Osteocyte (in vitro differentiated cells): Measurements from ENCODE around the gene BSN. TPM values are rescaled to one million over a fixed set of nuclear protein-coding genes. Genes with fewer than 3 reads are reported as not detected.

Experiments
- DNase-seq: peaks from one replicate; pipeline ENCODE4 v3.0.0; 2021; ENCODE audit warnings: mixed read lengths; ENCODE audit not compliant: unreplicated experiment; ENCODE audit errors: extremely low spot score
- H3K27ac Mint-ChIP-seq: one replicate; pipeline ENCODE4 v1.8.0; 2021; ENCODE audit warnings: mild to moderate bottlenecking, mixed read lengths; ENCODE audit not compliant: unreplicated experiment
- H3K27me3 Mint-ChIP-seq: one replicate; pipeline ENCODE4 v1.8.0; 2021; ENCODE audit warnings: mixed read lengths; ENCODE audit not compliant: unreplicated experiment
- H3K36me3 Mint-ChIP-seq: one replicate; pipeline ENCODE4 v1.8.0; 2021; ENCODE audit warnings: mixed read lengths; ENCODE audit not compliant: unreplicated experiment
- H3K4me1 Mint-ChIP-seq: one replicate; pipeline ENCODE4 v1.8.0; 2021; ENCODE audit warnings: mixed read lengths; ENCODE audit not compliant: unreplicated experiment
- H3K4me3 Mint-ChIP-seq: one replicate; pipeline ENCODE4 v1.8.0; 2021; ENCODE audit warnings: mild to moderate bottlenecking, moderate library complexity, mixed read lengths; ENCODE audit not compliant: unreplicated experiment
- H3K9me3 Mint-ChIP-seq: one replicate; pipeline ENCODE4 v1.8.0; 2021; ENCODE audit warnings: mixed read lengths; ENCODE audit not compliant: unreplicated experiment
- total RNA-seq: library from RNA; stranded (reverse); gene quantifications from 2 replicates; pipeline ENCODE4 v1.2.1, GENCODE V29; 2021
- TF ChIP-seq, protein P1 (sequence below): fragments of 200-600 bp; sonication (generic); IDR thresholded peaks from 2 replicates; pipeline ENCODE4 v1.5.0; 2021; ENCODE audit warnings: antibody characterized with exemption, mild to moderate bottlenecking, moderate library complexity

Gene BSN
- total RNA-seq, 1 donor from 2014 or later, result 0.64 TPM

DNA sequence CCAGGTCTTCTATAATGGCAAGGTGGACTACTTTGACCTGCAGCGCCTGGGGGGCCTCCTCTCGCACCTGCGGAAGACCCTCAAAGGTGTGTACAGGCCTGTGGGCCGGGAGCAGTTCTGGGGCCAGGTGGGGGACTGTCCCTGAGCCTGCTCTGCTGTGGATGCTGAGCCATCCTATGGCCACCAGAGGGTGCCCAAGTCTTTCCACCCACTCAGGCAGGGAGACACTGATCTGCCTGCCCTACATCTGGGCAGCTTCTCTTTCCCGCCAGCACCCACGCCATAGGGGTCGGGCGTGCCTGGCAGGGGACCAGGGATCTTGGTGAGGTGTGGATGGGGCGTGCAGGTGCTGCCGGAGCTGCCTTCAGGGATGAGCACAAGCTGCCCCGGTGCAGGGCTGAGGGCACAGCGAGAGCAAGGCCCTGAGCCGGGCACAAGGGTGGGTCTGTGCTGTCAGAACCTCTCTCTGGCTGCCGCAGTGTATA lies 149.2 kb downstream of the BSN start:
- H3K9me3 Mint-ChIP-seq, result no peaks in the 10 kb centered on the region
- H3K4me3 Mint-ChIP-seq, result no peak overlapping the region
- H3K4me1 Mint-ChIP-seq, result peaks cover 5% of the 10 kb centered on the region
- H3K27ac Mint-ChIP-seq, result no peak overlapping the region
- TF ChIP-seq, protein P1, sequence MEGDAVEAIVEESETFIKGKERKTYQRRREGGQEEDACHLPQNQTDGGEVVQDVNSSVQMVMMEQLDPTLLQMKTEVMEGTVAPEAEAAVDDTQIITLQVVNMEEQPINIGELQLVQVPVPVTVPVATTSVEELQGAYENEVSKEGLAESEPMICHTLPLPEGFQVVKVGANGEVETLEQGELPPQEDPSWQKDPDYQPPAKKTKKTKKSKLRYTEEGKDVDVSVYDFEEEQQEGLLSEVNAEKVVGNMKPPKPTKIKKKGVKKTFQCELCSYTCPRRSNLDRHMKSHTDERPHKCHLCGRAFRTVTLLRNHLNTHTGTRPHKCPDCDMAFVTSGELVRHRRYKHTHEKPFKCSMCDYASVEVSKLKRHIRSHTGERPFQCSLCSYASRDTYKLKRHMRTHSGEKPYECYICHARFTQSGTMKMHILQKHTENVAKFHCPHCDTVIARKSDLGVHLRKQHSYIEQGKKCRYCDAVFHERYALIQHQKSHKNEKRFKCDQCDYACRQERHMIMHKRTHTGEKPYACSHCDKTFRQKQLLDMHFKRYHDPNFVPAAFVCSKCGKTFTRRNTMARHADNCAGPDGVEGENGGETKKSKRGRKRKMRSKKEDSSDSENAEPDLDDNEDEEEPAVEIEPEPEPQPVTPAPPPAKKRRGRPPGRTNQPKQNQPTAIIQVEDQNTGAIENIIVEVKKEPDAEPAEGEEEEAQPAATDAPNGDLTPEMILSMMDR, result peak; percentile 84
- H3K27me3 Mint-ChIP-seq, result no peaks in the 10 kb centered on the region
- DNase-seq, result no peak
- peaks cover 10% of the 10 kb centered on the region for H3K36me3 Mint-ChIP-seq

DNA sequence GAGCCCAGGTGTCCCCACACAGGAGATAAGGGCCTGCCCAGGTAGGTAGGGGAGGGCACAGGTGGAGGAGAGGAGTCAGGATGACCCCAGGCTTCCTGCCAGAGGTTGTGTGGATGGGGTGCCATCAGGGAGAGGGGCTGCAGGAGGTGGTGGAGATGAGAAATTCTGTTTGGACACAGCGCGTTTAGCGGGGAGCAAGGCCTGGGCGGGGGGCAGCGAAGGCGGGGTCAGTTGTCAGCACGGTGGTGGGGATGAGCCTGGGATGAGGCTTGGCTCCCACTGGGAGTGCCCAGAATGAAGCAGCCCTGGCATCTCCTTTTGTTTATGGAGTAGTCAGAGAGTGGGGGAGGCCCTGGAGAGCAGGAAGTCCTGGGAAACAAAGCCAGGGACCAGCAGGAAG lies 149.7 kb downstream of the BSN start:
- no peak overlapping the region for H3K4me3 Mint-ChIP-seq
- no peaks in the 10 kb centered on the region for H3K9me3 Mint-ChIP-seq
- peaks cover 3% of the 10 kb centered on the region for H3K4me1 Mint-ChIP-seq
- peaks cover 8% of the 10 kb centered on the region for H3K36me3 Mint-ChIP-seq
- TF ChIP-seq, protein P1, result no peak
- H3K27me3 Mint-ChIP-seq, result no peaks in the 10 kb centered on the region
- no peak for DNase-seq
- no peak overlapping the region for H3K27ac Mint-ChIP-seq

DNA sequence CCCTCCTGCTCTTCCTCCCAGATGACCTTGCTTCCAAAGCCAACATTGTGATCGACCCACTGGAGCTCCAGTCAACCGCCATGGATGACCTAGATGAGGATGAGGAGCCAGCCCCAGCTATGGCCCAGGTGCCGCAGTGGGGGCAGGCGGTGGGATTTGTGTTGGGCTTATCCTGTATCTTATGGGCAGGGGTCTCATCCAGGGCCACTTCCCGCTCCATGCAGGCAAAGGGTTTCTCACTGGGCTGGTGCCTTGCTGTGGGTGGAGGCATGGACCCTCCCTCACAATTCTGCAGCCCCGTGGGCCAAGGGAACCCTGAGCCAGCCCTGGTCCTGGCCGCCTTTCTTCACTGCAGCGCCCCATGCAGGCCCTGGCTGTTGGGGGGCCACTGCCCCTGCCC lies 150.4 kb downstream of the BSN start:
- no peak overlapping the region for H3K4me3 Mint-ChIP-seq
- TF ChIP-seq, protein P1, result no peak
- no peak overlapping the region for H3K27ac Mint-ChIP-seq
- no peaks in the 10 kb centered on the region for H3K4me1 Mint-ChIP-seq
- peaks cover 7% of the 10 kb centered on the region for H3K36me3 Mint-ChIP-seq
- no peak for DNase-seq
- no peaks in the 10 kb centered on the region for H3K9me3 Mint-ChIP-seq
- H3K27me3 Mint-ChIP-seq, result no peaks in the 10 kb centered on the region

DNA sequence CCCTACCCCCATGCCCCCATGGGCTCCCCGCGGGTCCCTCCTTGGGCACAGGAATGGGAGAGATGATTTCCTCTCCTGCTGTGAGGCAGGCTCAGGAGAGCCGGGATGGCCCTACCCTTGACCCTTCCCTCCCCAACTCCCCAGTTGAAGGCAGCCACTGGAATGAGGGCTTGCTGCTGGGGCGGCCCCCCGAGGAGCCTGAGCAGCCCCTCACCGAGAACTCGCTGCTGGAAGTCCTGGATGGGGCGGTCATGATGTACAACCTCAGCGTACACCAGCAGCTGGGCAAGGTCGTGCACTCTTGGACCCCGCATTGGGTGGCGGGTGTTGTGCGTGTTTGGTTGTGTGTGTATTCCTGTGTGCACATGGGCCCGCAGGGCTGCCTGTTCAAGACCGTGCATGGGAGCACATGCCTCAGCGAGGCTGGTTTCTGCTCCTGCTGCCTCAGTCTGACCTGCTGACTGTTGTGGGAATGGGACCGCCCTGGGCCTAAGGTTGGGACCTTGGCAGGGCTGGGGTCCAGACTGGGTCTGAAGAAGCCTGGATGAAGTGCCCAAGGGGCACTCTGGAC lies 151.2 kb downstream of the BSN start:
- Mint-ChIP-seq H3K36me3 (peaks cover 6% of the 10 kb centered on the region), H3K27me3 (no peaks in the 10 kb centered on the region), H3K27ac (no peak overlapping the region), H3K4me3 (no peak overlapping the region), H3K9me3 (no peaks in the 10 kb centered on the region), H3K4me1 (no peaks in the 10 kb centered on the region)
- DNase-seq, result no peak
- TF ChIP-seq, protein P1, result no peak

DNA sequence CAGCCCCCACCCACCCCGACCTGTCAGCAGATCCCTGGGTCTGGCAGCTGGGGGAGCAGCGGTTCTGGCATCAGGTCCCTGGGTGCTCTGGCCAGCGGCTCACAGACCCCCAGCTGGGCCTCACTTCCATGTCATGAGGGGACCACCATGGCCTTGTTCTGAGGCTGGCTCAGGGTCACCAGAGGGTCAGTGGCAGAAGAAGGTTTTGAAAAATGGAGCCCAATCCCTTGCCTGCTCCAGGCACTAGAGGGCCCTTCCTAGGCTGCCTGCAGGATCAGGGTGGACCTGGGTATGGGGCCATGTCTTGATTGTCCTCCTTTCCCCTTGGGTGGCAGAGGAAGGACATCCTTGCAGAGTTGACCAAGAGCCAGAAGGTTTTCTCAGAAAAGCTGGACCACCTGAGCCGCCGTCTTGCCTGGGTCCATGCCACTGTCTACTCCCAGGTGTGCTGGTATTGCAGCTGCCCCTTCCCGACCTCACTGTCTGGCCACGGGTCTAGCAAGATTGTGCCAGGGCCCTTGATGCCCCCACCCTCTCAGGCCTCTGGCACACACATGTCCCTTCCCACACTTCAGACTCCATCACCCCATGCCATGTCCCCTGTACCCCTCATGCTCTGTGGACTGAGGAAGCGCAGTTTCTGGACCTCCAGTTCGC lies 152.3 kb downstream of the BSN start:
- H3K36me3 Mint-ChIP-seq, result peaks cover 3% of the 10 kb centered on the region
- DNase-seq, result no peak
- TF ChIP-seq, protein P1, result no peak
- no peaks in the 10 kb centered on the region for H3K9me3 Mint-ChIP-seq
- H3K27me3 Mint-ChIP-seq, result no peaks in the 10 kb centered on the region
- H3K4me1 Mint-ChIP-seq, result no peaks in the 10 kb centered on the region
- no peak overlapping the region for H3K27ac Mint-ChIP-seq
- no peak overlapping the region for H3K4me3 Mint-ChIP-seq
